ENCODE data around the gene UBE2R2.
"Not testable (repeated sequence)": the region's sequence is repeated elsewhere in the genome, so short reads cannot be mapped to it uniquely, and the experiment has no call there.

Gene UBE2R2

GRCh38 chr9:33816327-33817252 lies at the start of gene UBE2R2:
UBE2R2 (plus strand) TSS chr9:33817160; CDS start chr9:33817758, 598 bp downstream.
- TF ChIP-seq, protein P1, sequence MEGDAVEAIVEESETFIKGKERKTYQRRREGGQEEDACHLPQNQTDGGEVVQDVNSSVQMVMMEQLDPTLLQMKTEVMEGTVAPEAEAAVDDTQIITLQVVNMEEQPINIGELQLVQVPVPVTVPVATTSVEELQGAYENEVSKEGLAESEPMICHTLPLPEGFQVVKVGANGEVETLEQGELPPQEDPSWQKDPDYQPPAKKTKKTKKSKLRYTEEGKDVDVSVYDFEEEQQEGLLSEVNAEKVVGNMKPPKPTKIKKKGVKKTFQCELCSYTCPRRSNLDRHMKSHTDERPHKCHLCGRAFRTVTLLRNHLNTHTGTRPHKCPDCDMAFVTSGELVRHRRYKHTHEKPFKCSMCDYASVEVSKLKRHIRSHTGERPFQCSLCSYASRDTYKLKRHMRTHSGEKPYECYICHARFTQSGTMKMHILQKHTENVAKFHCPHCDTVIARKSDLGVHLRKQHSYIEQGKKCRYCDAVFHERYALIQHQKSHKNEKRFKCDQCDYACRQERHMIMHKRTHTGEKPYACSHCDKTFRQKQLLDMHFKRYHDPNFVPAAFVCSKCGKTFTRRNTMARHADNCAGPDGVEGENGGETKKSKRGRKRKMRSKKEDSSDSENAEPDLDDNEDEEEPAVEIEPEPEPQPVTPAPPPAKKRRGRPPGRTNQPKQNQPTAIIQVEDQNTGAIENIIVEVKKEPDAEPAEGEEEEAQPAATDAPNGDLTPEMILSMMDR (IDR thresholded peaks at IDR 0.05; ENCODE audit: insufficient read depth, low read depth, low read length, missing control alignments), result no peak
- peak; percentile 97 for DNase-seq (ENCODE audit: low read depth)

DNA sequence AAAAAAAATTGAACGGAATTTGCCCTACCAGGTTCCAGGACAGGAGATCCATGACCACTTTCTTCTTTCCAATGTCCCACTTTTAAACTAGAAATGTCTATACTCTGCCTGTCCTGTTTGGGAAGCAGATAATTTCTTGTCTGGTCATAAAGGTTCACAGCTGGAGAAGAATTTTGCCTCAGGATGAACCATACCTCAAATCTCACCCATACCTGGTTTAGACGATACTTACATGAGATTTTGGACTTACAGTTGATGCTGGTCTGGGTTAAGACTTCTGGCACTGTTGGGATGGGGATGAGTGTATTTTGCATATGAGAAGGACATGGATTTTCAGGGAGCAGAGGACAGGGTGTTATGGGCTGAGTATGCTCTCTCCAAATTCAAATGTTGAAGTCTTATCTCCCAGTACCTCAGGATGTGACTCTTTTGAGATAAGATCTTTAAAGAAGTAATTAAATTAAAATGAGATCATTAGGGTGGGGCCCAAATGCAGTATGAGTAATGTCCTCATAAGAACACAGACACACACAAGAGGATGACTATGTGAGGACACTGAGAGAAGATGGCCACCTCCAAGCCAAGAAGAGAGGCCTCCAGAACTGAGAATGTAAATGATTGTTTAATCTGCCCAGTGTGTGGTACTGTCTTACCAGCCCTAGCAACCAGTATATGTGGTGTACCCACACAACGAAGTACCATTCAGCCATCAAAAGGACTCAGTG lies 46.6 kb upstream of the UBE2R2 start:
- H3K4me3 ChIP-seq (ENCODE audit: low read depth, low read length); DNase-seq (ENCODE audit: low read depth): not testable (repeated sequence)

More at GRCh38 chr9:33816327-33817252, at the start of gene UBE2R2:
- H3K4me3 ChIP-seq (ENCODE audit: low read depth, low read length), result peak within 1 kb of the TSS; percentile 96

- not testable (repeated sequence) for H3K4me3 ChIP-seq (ENCODE audit: low read depth, low read length); DNase-seq (ENCODE audit: low read depth)
These were observed 43.8 kb upstream of the UBE2R2 start for GRCh38 chr9:33773135-33773534.

DNA sequence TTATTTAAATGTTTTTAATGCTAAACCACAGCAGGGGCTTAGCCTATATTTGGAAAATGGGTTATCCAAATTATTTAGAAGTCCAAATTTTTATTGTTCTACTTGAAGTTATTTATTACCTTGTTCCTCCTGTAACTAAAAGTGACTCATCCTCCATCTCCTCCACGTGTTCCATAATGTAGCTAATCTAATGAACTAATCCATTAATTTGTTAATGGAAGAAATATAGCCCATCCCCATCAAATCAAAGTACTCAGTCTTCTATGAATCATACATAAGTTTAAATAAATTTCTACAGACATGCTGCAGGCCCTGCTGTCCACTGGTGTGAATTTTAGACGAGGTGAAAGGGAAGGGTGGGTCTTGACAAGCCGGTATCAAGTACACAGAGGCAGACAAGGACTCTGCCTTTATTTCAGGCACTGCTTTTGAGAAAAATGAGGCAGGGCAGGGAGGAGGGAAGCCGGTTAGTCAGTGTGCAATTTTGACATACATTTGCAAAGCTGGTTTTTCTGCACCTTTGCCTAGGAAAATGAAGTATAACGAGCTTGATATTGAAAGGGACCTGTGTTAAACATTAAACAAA lies 42.8 kb upstream of the UBE2R2 start:
- not testable (repeated sequence) for H3K4me3 ChIP-seq (ENCODE audit: low read depth, low read length); DNase-seq (ENCODE audit: low read depth)

DNA sequence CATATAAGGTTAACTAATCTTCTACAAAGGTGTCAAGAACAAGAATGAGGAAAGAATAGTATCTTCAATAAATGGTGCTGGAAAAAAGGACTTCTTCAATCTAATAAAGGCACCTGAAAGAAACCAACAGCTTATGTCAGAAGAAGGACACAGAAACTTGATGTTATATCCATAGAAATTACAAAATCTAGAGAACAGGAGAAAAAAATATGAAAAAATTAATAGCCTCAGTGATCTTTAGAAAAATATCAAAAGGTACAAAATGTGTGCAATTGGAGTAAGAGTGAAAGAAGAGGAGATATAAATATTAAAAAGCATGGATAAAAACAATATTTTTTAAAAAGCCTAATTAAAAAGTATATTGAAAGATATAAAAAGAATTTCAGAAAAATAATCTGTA lies 40.4 kb upstream of the UBE2R2 start:
- no peak overlapping the region for H3K4me3 ChIP-seq (ENCODE audit: low read depth, low read length)
- TF ChIP-seq, protein P1 (IDR thresholded peaks at IDR 0.05; ENCODE audit: insufficient read depth, low read depth, low read length, missing control alignments), result no peak
- DNase-seq (ENCODE audit: low read depth), result no peak

DNA sequence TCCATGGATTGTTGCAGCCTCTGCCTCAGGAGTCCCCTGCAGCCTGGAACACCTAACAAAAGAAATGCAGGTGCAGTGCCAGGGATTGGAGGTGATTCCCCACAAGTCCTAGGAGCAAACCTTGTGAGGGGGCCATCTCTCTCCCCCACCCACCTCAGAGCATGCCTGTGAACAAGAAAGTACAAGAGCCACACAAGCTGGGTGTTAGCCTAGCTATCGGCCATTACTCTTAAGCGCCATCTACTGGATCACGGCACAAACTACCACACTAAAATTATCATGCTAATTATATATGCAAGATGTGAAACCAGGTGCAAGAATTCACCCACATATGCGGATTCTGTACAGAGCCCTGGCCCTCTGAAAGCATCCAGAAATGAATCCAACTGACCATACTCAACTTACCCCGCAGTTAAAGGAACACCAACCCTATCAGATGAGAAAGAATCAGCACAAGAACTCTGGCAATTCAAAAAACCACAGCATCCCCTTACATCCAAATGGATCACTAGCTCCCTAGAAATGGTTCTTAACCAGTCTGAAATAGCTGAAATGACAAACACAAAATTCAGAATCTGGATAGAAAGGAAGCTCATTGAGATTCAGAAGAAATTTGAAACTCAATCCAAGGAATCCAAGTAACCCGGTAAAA lies 38.1 kb upstream of the UBE2R2 start:
- H3K4me3 ChIP-seq (ENCODE audit: low read depth, low read length), result no peak overlapping the region
- DNase-seq (ENCODE audit: low read depth), result peak; percentile 69
- TF ChIP-seq, protein P1 (IDR thresholded peaks at IDR 0.05; ENCODE audit: insufficient read depth, low read depth, low read length, missing control alignments), result peak; percentile 86

DNA sequence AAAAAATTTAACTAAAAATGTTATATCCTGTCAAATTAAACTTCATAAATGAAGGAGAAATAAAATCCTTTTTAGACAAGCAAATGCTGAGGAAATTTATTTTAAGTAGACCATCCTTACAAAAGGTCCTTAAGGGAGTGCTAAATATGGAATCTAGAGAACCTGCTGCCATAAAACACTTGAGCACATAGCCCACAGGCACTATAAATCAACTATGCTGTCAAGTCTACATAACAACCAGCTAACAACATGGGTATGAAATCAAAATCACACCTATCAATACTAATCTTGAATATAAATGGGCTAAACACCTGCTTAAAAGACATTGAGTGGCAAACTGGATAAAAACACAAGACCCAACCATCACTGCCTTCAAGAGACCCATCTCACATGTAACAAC lies 36.7 kb upstream of the UBE2R2 start:
- TF ChIP-seq, protein P1 (IDR thresholded peaks at IDR 0.05; ENCODE audit: insufficient read depth, low read depth, low read length, missing control alignments), result no peak
- no peak for DNase-seq (ENCODE audit: low read depth)
- no peak overlapping the region for H3K4me3 ChIP-seq (ENCODE audit: low read depth, low read length)

- TF ChIP-seq, protein P1 (IDR thresholded peaks at IDR 0.05; ENCODE audit: insufficient read depth, low read depth, low read length, missing control alignments), result no peak
- no peak overlapping the region for H3K4me3 ChIP-seq (ENCODE audit: low read depth, low read length)
- DNase-seq (ENCODE audit: low read depth), result no peak
These were observed 35.2 kb upstream of the UBE2R2 start for GRCh38 chr9:33781736-33782135.

All from GM12865 (cell line).